HepG2 (cell line): Measurements from ENCODE around the gene MAGT1. TPM values are rescaled to one million over a fixed set of nuclear protein-coding genes. Genes with fewer than 3 reads are reported as not detected.

Source experiments
- ATAC-seq: fragments of 200-7000 bp; cut with Tn5 transposase; 3 replicates; pipeline ENCODE4 v1.9.1; 2020; ENCODE audit warnings: mild to moderate bottlenecking, moderate library complexity
- BruUV-seq: library from RNA; stranded (reverse); fragments of 400-500 nt; replicated peaks from 2 replicates; lab custom pipeline; 2021; lab: Mats Ljungman, UMichigan
- CTCF ChIA-PET: fragments of 300-600 bp; formaldehyde crosslinking; extraction: SDS; loops from one replicate; lab custom pipeline; 2021; ENCODE audit warnings: low total read pairs, inconsistent platforms, low intra/inter-chr PET ratio; lab: Yijun Ruan, JAX
- POLR2A ChIA-PET: fragments of 350-600 bp; sonication (Branson Sonifier 250); formaldehyde crosslinking; loops from one replicate; lab custom pipeline; 2020; ENCODE audit warnings: antibody characterized with exemption, inconsistent platforms; lab: Yijun Ruan, JAX
- DNase-seq: peaks from one replicate; pipeline ENCODE4 v3.0.0-alpha.2; 2015; ENCODE audit warnings: low spot score
- FAIRE-seq: peaks from 3 replicates; lab custom pipeline; 2011; peaks lifted over from hg19 to GRCh38; lab: Jason Lieb, UNC
- H2AFZ ChIP-seq: one replicate; pipeline ENCODE4 v1.6.1; 2011; ENCODE audit warnings: low read length, inconsistent platforms
- H3K27ac ChIP-seq: fragments of 300-600 bp; 3 replicates; pipeline ENCODE4 v1.8.0; 2011; ENCODE audit warnings: mixed run types, mild to moderate bottlenecking, mixed read lengths, low read length, inconsistent platforms; ENCODE audit not compliant: insufficient read depth; ENCODE audit errors: extremely low read length
- H3K27me3 ChIP-seq, 2 experiments: fragments of 200-600 bp in 1 of 2; 2 replicates in 1 of 2; 3 replicates in 1 of 2; pipeline versions ENCODE4 v1.6.0 to v1.8.0; 2011; ENCODE audit warnings: low read length in 2 of 2, mild to moderate bottlenecking in 2 of 2, moderate library complexity in 2 of 2, inconsistent platforms in 1 of 2; ENCODE audit not compliant: insufficient read depth in 2 of 2, control insufficient read depth in 1 of 2
- H3K36me3 ChIP-seq, 2 experiments: fragments of 200-600 bp in 1 of 2; replicated peaks in 1 of 2; 2 replicates in 1 of 2; 3 replicates in 1 of 2; pipeline versions ENCODE4 v1.5.1 to v1.8.0; 2011; ENCODE audit warnings: low read length in 2 of 2, inconsistent platforms in 1 of 2; ENCODE audit not compliant: insufficient read depth in 2 of 2, control insufficient read depth in 1 of 2
- H3K4me1 ChIP-seq: 2 replicates; pipeline ENCODE4 v1.5.1; 2012; ENCODE audit warnings: low read length, inconsistent platforms; ENCODE audit not compliant: insufficient read depth
- H3K4me2 ChIP-seq: 2 replicates; pipeline ENCODE4 v1.6.0; 2011; ENCODE audit warnings: low read depth, low read length, inconsistent platforms
- H3K4me3 ChIP-seq, 3 experiments: fragments of 200-600 bp in 1 of 3; sonication (generic), shearing (Covaris generic) in 1 of 3; replicated peaks in 1 of 3; 2 replicates each; pipeline ENCODE4 v1.5.1; 2011 to 2016; ENCODE audit warnings: low read length in 3 of 3, inconsistent platforms in 2 of 3, low read depth in 2 of 3, mild to moderate bottlenecking in 2 of 3, control low read depth in 1 of 3, mixed read lengths in 1 of 3; ENCODE audit not compliant: insufficient read depth in 1 of 3
- H3K79me2 ChIP-seq: one replicate; pipeline ENCODE4 v1.6.1; 2011; ENCODE audit warnings: low read length, inconsistent platforms; ENCODE audit not compliant: insufficient read depth
- H3K9ac ChIP-seq: 2 replicates; pipeline ENCODE4 v1.6.0; 2011; ENCODE audit warnings: mild to moderate bottlenecking, low read depth, low read length, inconsistent platforms; ENCODE audit not compliant: insufficient read depth
- H3K9me3 ChIP-seq: 2 replicates; pipeline ENCODE4 v1.5.1; 2012; ENCODE audit warnings: mild to moderate bottlenecking, low read length
- H4K20me1 ChIP-seq: 2 replicates; pipeline ENCODE4 v1.6.0; 2011; ENCODE audit warnings: inconsistent platforms, mild to moderate bottlenecking, low read length, moderate library complexity; ENCODE audit not compliant: insufficient read depth
- ARNTL ChIP-seq: sonication (generic); formaldehyde crosslinking; IDR thresholded peaks from 2 replicates; pipeline ENCODE4 v1.4.0; 2020; ENCODE audit warnings: mild to moderate bottlenecking, missing genetic modification reagents
- RAD21 ChIP-seq: fragments of 450-650 bp; formaldehyde crosslinking; IDR thresholded peaks from 2 replicates; pipeline ENCODE4 v1.5.0; 2020; ENCODE audit warnings: mild to moderate bottlenecking
- SMC3 ChIP-seq: IDR thresholded peaks from 2 replicates; pipeline ENCODE4 v1.6.1; 2011; ENCODE audit warnings: low read length, improper control_type of control experiment
- ZBTB20 ChIP-seq: sonication (generic); formaldehyde crosslinking; IDR thresholded peaks from 2 replicates; pipeline ENCODE4 v1.8.1; 2023; ENCODE audit warnings: missing genetic modification reagents, low read depth, mild to moderate bottlenecking, borderline replicate concordance
- ZFP36L1 ChIP-seq: sonication (generic); formaldehyde crosslinking; IDR thresholded peaks from 2 replicates; pipeline ENCODE4 v1.8.0; 2022; ENCODE audit warnings: mild to moderate bottlenecking, missing genetic modification reagents, moderate library complexity
- ZNF20 ChIP-seq: sonication (generic); formaldehyde crosslinking; IDR thresholded peaks from 2 replicates; pipeline ENCODE4 v1.4.0; 2020; ENCODE audit warnings: mild to moderate bottlenecking, moderate library complexity, missing genetic modification reagents
- ZNF761 ChIP-seq: sonication (generic); formaldehyde crosslinking; conservative IDR thresholded peaks from 2 replicates; pipeline ENCODE4 v1.4.0; 2020; ENCODE audit warnings: mild to moderate bottlenecking, missing genetic modification reagents
- ZNF850 ChIP-seq: sonication (generic); formaldehyde crosslinking; conservative IDR thresholded peaks from 2 replicates; pipeline ENCODE4 v1.9.0; 2021; ENCODE audit warnings: mild to moderate bottlenecking, missing genetic modification reagents
- WGBS: methylation state at CpG from one replicate; pipeline ENCODE4 v1.1.6; 2017; ENCODE audit warnings: low lambda C conversion rate; 5-methylcytosine and 5-hydroxymethylcytosine counted together
- in situ Hi-C: cut with HindIII; loops from 2 replicates; pipeline ENCODE4 v1.10.0; 2017; ENCODE audit warnings: low pct_unique_long_range_greater_than_20kb; ENCODE audit not compliant: extremely low pct_ligation_motif_present
- intact Hi-C: fragments of 100-400 bp; cut with micrococcal nuclease; formaldehyde crosslinking; loops from one replicate; pipeline ENCODE4 v1.10.0; 2022; ENCODE audit not compliant: unreplicated experiment
- polyA plus RNA-seq, 8 experiments: library from polyadenylated mRNA; depleted of rRNA in 3 of 8; stranded (reverse) in 7 of 8; unstranded in 1 of 8; fragments of >200 nt; fragmentation: Illumina TruSeq in 4 of 8; extraction: Trizol in 4 of 8; gene quantifications; 2 replicates each; pipeline versions ENCODE4 v1.2.1 to v1.2.3, GENCODE V29; 2011 to 2016; ENCODE audit warnings: low read depth in 4 of 8, missing spikeins in 1 of 8, mixed read lengths in 1 of 8; ENCODE audit not compliant: insufficient read depth in 1 of 8
- total RNA-seq, 5 experiments: library from RNA; depleted of rRNA; stranded (reverse); fragments of >200 nt; fragmentation: Illumina TruSeq; extraction: Trizol; gene quantifications; 2 replicates each; pipeline ENCODE4 v1.2.3, GENCODE V29; 2016; ENCODE audit warnings: low read depth in 1 of 5

The MAGT1 gene
- total and polyA plus RNA-seq, 2 of the 13 experiments (the other 11 are each of a cell fraction or from before 2014, with no cell fraction given) = 38.0 to 75.0 TPM

- H2AFZ ChIP-seq = no peak overlapping the region
- ChIA-PET POLR2A (no interaction called here), CTCF (no interaction called here)
- no peaks in the 10 kb centered on the region for H3K79me2 ChIP-seq
- no peak overlapping the region for H3K9ac ChIP-seq
- in situ Hi-C loops = no loop called here
- no peaks in the 10 kb centered on the region for H3K9me3 ChIP-seq
- DNase-seq (no peak), ATAC-seq (no peak), FAIRE-seq (no peak)
- 0 out of 2 replicates have a peak, but pooled peaks cover 8% of the 10 kb centered on the region for H3K4me1 ChIP-seq
- no peaks in the 10 kb centered on the region for H3K27me3 ChIP-seq
- 97% methylated on average over 4 of the region's 4 CpGs for WGBS
- TF ChIP-seq ARNTL (CRISPR knock-in tag) (no peak), SMC3 (no peak), ZFP36L1 (CRISPR knock-in tag) (no peak), ZBTB20 (no peak), ZNF761 (CRISPR knock-in tag) (no peak), ZNF20 (CRISPR knock-in tag) (no peak), ZNF850 (no peak)
- no peak overlapping the region for H3K4me2 ChIP-seq
- H3K4me3 ChIP-seq = no peak overlapping the region
- no peak overlapping the region for H3K27ac ChIP-seq
- intact Hi-C loops = no loop called here
- H4K20me1 ChIP-seq = no peaks in the 10 kb centered on the region
- BruUV-seq = no TSS peak
- H3K36me3 ChIP-seq = no peaks in the 10 kb centered on the region
These were observed 42.9 kb upstream of the MAGT1 start for GRCh38 chrX:77938083-77938680.

GRCh38 chrX:77937291-77937690, 42.1 kb upstream of the MAGT1 start:
- Histone ChIP-seq H3K9ac (no peak overlapping the region), H4K20me1 (no peaks in the 10 kb centered on the region), H2AFZ (no peak overlapping the region), H3K27ac (no peak overlapping the region), H3K4me1 (no peaks in the 10 kb centered on the region), H3K36me3 (no peaks in the 10 kb centered on the region), H3K27me3 (no peaks in the 10 kb centered on the region), H3K79me2 (no peaks in the 10 kb centered on the region), H3K4me3 (no peak overlapping the region), H3K9me3 (no peaks in the 10 kb centered on the region), H3K4me2 (no peak overlapping the region)
- intact Hi-C loops (no loop called here), in situ Hi-C loops (no loop called here)
- WGBS = 100% methylated on average over 3 of the region's 3 CpGs
- ChIA-PET POLR2A (no interaction called here), CTCF (no interaction called here)
- TF ChIP-seq RAD21 (CRISPR knock-in tag) = no peak
- FAIRE-seq = no peak
- DNase-seq = no peak
- BruUV-seq = no TSS peak
- ATAC-seq = no peak
